ENCODE data around the gene INPP5K. TPM values are rescaled to one million over a fixed set of nuclear protein-coding genes. Genes with fewer than 3 reads are reported as not detected.
"Not testable (repeated sequence)": the region's sequence is repeated elsewhere in the genome, so short reads cannot be mapped to it uniquely, and the experiment has no call there.

Gene INPP5K
- total RNA-seq, 1 experiment from 2014 or later = 29.4 TPM

- no peak overlapping the region for H3K27ac ChIP-seq (ENCODE audit: insufficient read length, low read depth, low read length)
- no peak overlapping the region for H2BK20ac ChIP-seq (ENCODE audit: low read depth, low read length, poor library complexity, severe bottlenecking)
- no peak overlapping the region for H3K9ac ChIP-seq (ENCODE audit: extremely low read depth, insufficient read length, low read length)
- peaks cover 4 to 7% of the 10 kb centered on the region in 2 experiments; a peak in 3 of 4 replicates for H3K4me1 Mint-ChIP-seq
- H4K91ac ChIP-seq (ENCODE audit: insufficient read length, low read depth, low read length) = no peak overlapping the region
- no peak overlapping the region for H4K5ac ChIP-seq (ENCODE audit: insufficient read length, low read depth, low read length)
- no peaks in the 10 kb centered on the region for H3K23me2 ChIP-seq (ENCODE audit: insufficient read length, low read depth, low read length, poor library complexity, severe bottlenecking)
- no CpG with 5 or more reads among the region's 12 CpGs for WGBS (ENCODE audit: extremely low coverage, insufficient read length, low lambda C conversion rate)
- H3K4ac ChIP-seq (ENCODE audit: low read depth, low read length) = no peak overlapping the region
- no peak overlapping the region for H3K18ac ChIP-seq (ENCODE audit: insufficient read length, low read depth, low read length)
- no peak for TF ChIP-seq CTCF (conservative IDR thresholded peaks at IDR 0.05)
- H4K20me1 ChIP-seq (ENCODE audit: control insufficient read depth, insufficient read depth, insufficient read length) = no peaks in the 10 kb centered on the region
- no peak for DNase-seq
- no peak overlapping the region for H2BK15ac ChIP-seq (ENCODE audit: low read depth, low read length)
- H3K79me1 ChIP-seq (ENCODE audit: insufficient read depth, low read depth, low read length, poor library complexity, severe bottlenecking) = peaks cover 2% of the 10 kb centered on the region
- no peaks in the 10 kb centered on the region for H3K9me3 ChIP-seq (ENCODE audit: control insufficient read depth, low read depth, low read length)
- H2AK5ac ChIP-seq (ENCODE audit: insufficient read length, low read length) = no peak overlapping the region
- H3K27me3 Mint-ChIP-seq (ENCODE audit: low read depth) = no peaks in the 10 kb centered on the region
- no peak overlapping the region for H2AFZ ChIP-seq (ENCODE audit: low read length)
- H3K4me2 ChIP-seq (ENCODE audit: insufficient read depth, insufficient read length, low read length) = no peak overlapping the region
- no peak overlapping the region for H3K56ac ChIP-seq (ENCODE audit: insufficient read length, low read depth, low read length)
- no peaks in the 10 kb centered on the region for H3K9me3 Mint-ChIP-seq
- H3K79me2 ChIP-seq (ENCODE audit: insufficient read depth, low read length) = peaks cover 32% of the 10 kb centered on the region; the same call in 1 of the 2 replicates
- H3K27me3 ChIP-seq (ENCODE audit: insufficient read depth, low read length) = no peaks in the 10 kb centered on the region
- H3K36me3 Mint-ChIP-seq (ENCODE audit: insufficient read depth in 1 of 3, low read depth in 3 of 3) = peaks cover 11 to 18% (median 12%) of the 10 kb centered on the region in 3 experiments; a peak in 6 of 7 replicates
- no peak overlapping the region for H4K8ac ChIP-seq (replicated peaks; ENCODE audit: insufficient read length, low read depth, low read length)
- no peak overlapping the region for H2BK12ac ChIP-seq (ENCODE audit: insufficient read length, low read depth, low read length)
- H2BK5ac ChIP-seq (ENCODE audit: insufficient read length, low read length) = no peak overlapping the region
- no peaks in the 10 kb centered on the region for H3K4me1 ChIP-seq (ENCODE audit: insufficient read depth, low read length)
- no peak overlapping the region for H3T11ph ChIP-seq (ENCODE audit: low read length)
- H3K27ac Mint-ChIP-seq = peak overlapping the region in 2 of 3 experiments; percentile 9 to 14; a peak in 1 of 7 replicates
- H2BK120ac ChIP-seq (ENCODE audit: low read depth, low read length, poor library complexity, severe bottlenecking) = no peak overlapping the region
- H3K4me3 Mint-ChIP-seq = no peak overlapping the region
- H3K14ac ChIP-seq (ENCODE audit: insufficient read depth, low read length) = no peak overlapping the region
- H3K23ac ChIP-seq (ENCODE audit: insufficient read length, low read depth, low read length) = no peak overlapping the region
Measured at GRCh38 chr17:1446201-1446600, 70.2 kb downstream of the INPP5K start.

GRCh38 chr17:1445695-1446094 lies 70.7 kb downstream of the INPP5K start:
- not testable (repeated sequence) for H3K14ac ChIP-seq (ENCODE audit: insufficient read depth, low read length); H3K27ac Mint-ChIP-seq; H3K79me1 ChIP-seq (ENCODE audit: insufficient read depth, low read depth, low read length, poor library complexity, severe bottlenecking); H2BK120ac ChIP-seq (ENCODE audit: low read depth, low read length, poor library complexity, severe bottlenecking); H3K9me3 ChIP-seq (ENCODE audit: control insufficient read depth, low read depth, low read length); H3K4me1 ChIP-seq (ENCODE audit: insufficient read depth, low read length); H3K9ac ChIP-seq (ENCODE audit: extremely low read depth, insufficient read length, low read length); H4K91ac ChIP-seq (ENCODE audit: insufficient read length, low read depth, low read length); H2AFZ ChIP-seq (ENCODE audit: low read length); H3K27me3 ChIP-seq (ENCODE audit: insufficient read depth, low read length); H3K4me2 ChIP-seq (ENCODE audit: insufficient read depth, insufficient read length, low read length); H2BK12ac ChIP-seq (ENCODE audit: insufficient read length, low read depth, low read length); H4K5ac ChIP-seq (ENCODE audit: insufficient read length, low read depth, low read length); H3K4me3 Mint-ChIP-seq; H2BK5ac ChIP-seq (ENCODE audit: insufficient read length, low read length); H3K4ac ChIP-seq (ENCODE audit: low read depth, low read length); H4K8ac ChIP-seq (replicated peaks; ENCODE audit: insufficient read length, low read depth, low read length); H4K20me1 ChIP-seq (ENCODE audit: control insufficient read depth, insufficient read depth, insufficient read length); H3K56ac ChIP-seq (ENCODE audit: insufficient read length, low read depth, low read length); H3T11ph ChIP-seq (ENCODE audit: low read length); H3K23me2 ChIP-seq (ENCODE audit: insufficient read length, low read depth, low read length, poor library complexity, severe bottlenecking); H3K4me1 Mint-ChIP-seq; H3K27me3 Mint-ChIP-seq (ENCODE audit: low read depth); H3K27ac ChIP-seq (ENCODE audit: insufficient read length, low read depth, low read length); H3K9me3 Mint-ChIP-seq; DNase-seq; H2AK5ac ChIP-seq (ENCODE audit: insufficient read length, low read length); H2BK15ac ChIP-seq (ENCODE audit: low read depth, low read length); H3K23ac ChIP-seq (ENCODE audit: insufficient read length, low read depth, low read length); H3K18ac ChIP-seq (ENCODE audit: insufficient read length, low read depth, low read length); H2BK20ac ChIP-seq (ENCODE audit: low read depth, low read length, poor library complexity, severe bottlenecking)
- no CpG with 5 or more reads among the region's 4 CpGs for WGBS (ENCODE audit: extremely low coverage, insufficient read length, low lambda C conversion rate)
- peaks cover 11 to 18% (median 12%) of the 10 kb centered on the region in 3 experiments; a peak in 6 of 7 replicates for H3K36me3 Mint-ChIP-seq (ENCODE audit: insufficient read depth in 1 of 3, low read depth in 3 of 3)
- peaks cover 32% of the 10 kb centered on the region; the same call in 1 of the 2 replicates for H3K79me2 ChIP-seq (ENCODE audit: insufficient read depth, low read length)

Measured in H9 (cell line).